ENCODE data around the gene PPIP5K2. TPM values are rescaled to one million over a fixed set of nuclear protein-coding genes. Genes with fewer than 3 reads are reported as not detected.
A peak's percentile ranks its signal among the peaks of the same experiment; 100 is the strongest.
"Not testable (repeated sequence)": the region's sequence is repeated elsewhere in the genome, so short reads cannot be mapped to it uniquely, and the experiment has no call there.

PPIP5K2 gene
- total RNA-seq, 2 donors from 2014 or later: 75.2 to 81.1 TPM

- ATAC-seq (no peak), DNase-seq (no peak)
- intact Hi-C loops (cut with DNase I, micrococcal nuclease): no loop called here
These were observed 884 bp upstream of the PPIP5K2 start for GRCh38 chr5:103119070-103119764.

DNA sequence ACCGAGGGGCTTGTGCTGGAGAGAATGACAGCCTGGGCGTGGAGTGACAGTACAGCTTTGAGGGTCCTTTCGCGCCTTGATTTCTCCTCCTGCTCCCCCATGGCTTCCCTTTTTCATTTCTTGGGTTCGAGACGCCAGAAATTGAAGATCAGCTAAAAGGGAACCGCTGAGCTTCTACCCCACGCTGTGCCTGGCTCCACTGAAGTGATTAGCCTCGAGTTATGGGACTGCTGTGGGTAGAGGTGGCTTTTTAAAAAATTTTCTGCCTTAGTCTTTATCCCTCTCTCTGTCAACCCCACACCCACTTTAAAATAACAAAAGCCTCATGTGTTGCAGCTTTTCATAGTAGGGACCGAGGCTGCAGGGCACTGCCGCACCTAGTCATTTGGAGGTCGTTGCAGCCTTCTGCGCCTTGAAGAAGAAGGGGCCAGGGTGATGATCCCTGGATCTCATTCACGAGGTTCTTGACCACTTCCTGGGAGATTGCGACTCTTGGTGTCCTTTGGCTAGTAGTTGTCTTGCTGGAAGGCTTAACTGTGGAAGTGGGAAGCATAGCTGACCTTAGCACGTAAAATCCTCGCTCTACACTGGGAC, 603 bp downstream of the PPIP5K2 start:
- intact Hi-C loops (cut with DNase I, micrococcal nuclease): no loop called here
- ATAC-seq (peak; percentile 22), DNase-seq (peak; percentile 25 to 46)

GRCh38 chr5:103122242-103122641, 2.1 kb downstream of the PPIP5K2 start:
- DNase-seq (no peak), ATAC-seq (no peak)
- intact Hi-C loops (cut with DNase I, micrococcal nuclease): no loop called here

GRCh38 chr5:103126557-103126956, 6.5 kb downstream of the PPIP5K2 start:
- ATAC-seq: no peak
- intact Hi-C loops (cut with DNase I, micrococcal nuclease): no loop called here
- DNase-seq: no peak

GRCh38 chr5:103127292-103127817, 7.3 kb downstream of the PPIP5K2 start:
- DNase-seq: no peak
- intact Hi-C loops (cut with DNase I, micrococcal nuclease): no loop called here
- no peak for ATAC-seq

GRCh38 chr5:103128202-103128601, 8.1 kb downstream of the PPIP5K2 start:
- intact Hi-C loops (cut with DNase I, micrococcal nuclease): no loop called here
- DNase-seq (no peak), ATAC-seq (no peak)

- ATAC-seq (no peak), DNase-seq (no peak)
- intact Hi-C loops (cut with DNase I, micrococcal nuclease): no loop called here
These were observed 12.6 kb downstream of the PPIP5K2 start for GRCh38 chr5:103132684-103133083.

DNA sequence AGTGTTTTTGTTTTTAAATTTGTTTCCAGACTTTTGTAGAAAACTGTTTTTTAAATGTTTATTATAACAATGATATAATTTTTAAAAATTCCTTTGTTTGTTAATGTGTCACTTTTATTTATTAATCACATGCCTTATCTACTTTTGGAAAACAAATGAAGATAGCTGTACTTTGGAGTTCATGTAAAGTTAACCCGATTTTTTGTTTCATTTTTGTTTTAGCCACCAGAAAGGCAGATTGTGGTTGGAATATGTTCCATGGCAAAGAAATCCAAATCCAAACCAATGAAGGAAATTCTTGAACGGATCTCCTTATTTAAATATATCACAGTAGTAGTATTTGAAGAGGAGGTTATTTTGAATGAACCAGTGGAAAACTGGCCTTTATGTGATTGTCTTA, 13.1 kb downstream of the PPIP5K2 start:
- ATAC-seq (no peak), DNase-seq (no peak)
- intact Hi-C loops (cut with DNase I, micrococcal nuclease): no loop called here

- intact Hi-C loops (cut with DNase I, micrococcal nuclease): no loop called here
- no peak for ATAC-seq
- DNase-seq: no peak
These were observed 15.4 kb downstream of the PPIP5K2 start for GRCh38 chr5:103135461-103135860.

DNA sequence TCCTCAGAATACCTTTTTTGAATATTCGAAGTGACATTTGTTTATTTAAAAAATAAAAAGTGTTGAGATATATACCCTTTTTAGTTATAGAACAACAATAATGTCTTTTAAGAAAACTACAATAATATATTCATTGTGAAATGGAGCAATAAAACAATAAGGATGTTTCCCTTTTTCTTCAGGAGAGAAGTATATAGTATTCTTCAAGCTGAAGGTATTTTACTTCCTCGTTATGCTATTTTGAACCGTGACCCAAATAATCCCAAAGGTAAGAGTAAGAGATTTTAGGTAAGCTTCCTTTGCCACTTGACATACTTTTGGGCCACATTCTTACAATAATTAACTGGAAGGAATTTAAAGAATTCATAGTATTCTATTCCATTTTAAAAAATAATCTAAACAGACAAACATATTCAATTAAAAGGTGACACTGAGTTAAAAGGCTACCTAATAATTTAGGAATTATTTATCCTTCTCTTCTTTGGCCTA, 18.1 kb downstream of the PPIP5K2 start:
- ATAC-seq: peak; percentile 92
- intact Hi-C loops (cut with DNase I, micrococcal nuclease): no loop called here
- no peak for DNase-seq

- intact Hi-C loops (cut with DNase I, micrococcal nuclease): no loop called here
- peak; percentile 95 for ATAC-seq
- peak; percentile 53 to 82 for DNase-seq
These were observed 19.3 kb downstream of the PPIP5K2 start for GRCh38 chr5:103139264-103139865.

- ATAC-seq, DNase-seq: not testable (repeated sequence)
- intact Hi-C loops (cut with DNase I, micrococcal nuclease): loop anchor here in 1 of 2 donors (10.0 kb wide), 1 partner anchor 167 kb away; no protein-coding TSS in a partner anchor
These were observed 22.0 kb downstream of the PPIP5K2 start for GRCh38 chr5:103142132-103142531.

DNA sequence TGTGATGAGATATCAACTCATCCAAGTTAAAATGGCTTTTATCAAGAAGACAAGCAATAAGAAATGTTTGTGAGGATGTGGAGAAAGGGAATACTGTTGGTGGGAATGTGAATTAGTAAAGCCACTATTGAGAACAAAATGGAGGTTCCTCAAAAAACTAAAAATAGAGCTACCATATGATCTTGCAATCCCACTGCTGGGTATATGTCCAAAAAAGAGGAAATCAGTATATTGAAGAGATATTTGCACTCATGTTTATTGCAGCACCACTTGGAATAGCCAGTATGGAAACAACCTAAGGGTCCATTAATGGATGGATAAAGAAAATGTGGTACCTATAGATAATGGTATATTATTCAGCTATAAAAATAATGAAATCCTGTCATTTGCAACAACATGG, 25.1 kb downstream of the PPIP5K2 start:
- intact Hi-C loops (cut with DNase I, micrococcal nuclease): loop anchor here in 1 of 2 donors (10.0 kb wide), 1 partner anchor 170 kb away; no protein-coding TSS in a partner anchor
- ATAC-seq (no peak), DNase-seq (no peak)

- DNase-seq: no peak
- intact Hi-C loops (cut with DNase I, micrococcal nuclease): loop anchor here in 1 of 2 donors (10.0 kb wide), 1 partner anchor 173 kb away; no protein-coding TSS in a partner anchor
- ATAC-seq: no peak
These were observed 28.1 kb downstream of the PPIP5K2 start for GRCh38 chr5:103148213-103148612.

DNA sequence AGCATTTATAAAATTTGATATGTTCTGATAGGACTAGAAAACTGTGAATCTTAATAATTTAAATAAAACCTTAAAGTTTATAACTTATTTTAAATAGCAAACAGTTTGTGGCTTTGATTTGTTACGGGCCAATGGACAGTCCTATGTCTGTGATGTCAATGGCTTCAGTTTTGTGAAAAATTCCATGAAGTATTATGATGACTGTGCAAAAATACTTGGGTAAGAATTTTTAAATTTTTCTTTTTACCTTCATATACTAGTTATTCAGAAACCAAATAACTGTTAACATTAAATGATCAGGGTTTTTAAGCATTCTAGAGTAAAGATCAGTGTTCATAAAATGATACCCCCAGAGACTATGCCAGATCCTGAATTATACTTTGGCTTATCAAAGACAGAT, 31.1 kb downstream of the PPIP5K2 start:
- no peak for DNase-seq
- intact Hi-C loops (cut with DNase I, micrococcal nuclease): no loop called here
- ATAC-seq: no peak

GRCh38 chr5:103166706-103167105, 46.6 kb downstream of the PPIP5K2 start:
- no peak for ATAC-seq
- intact Hi-C loops (cut with DNase I, micrococcal nuclease): no loop called here
- no peak for DNase-seq

DNA sequence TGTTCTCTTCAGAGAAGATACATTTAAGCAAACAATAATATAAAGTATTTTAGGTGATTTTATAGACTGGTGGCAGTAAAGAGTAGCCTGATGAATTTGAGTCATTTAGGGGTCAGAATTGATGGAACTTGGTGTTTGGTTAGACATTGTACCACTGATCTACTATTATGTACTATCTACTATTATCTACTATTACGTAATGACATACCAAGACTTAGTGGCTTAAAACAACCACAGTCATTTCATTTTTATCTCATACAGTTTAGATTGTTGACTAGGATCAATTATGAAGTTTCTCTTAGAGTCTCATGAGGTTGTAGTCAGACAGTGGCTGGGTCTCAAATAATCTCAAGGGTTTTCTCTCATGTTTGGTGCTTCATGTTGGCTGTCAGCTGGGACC, 54.0 kb downstream of the PPIP5K2 start:
- no peak for DNase-seq
- intact Hi-C loops (cut with DNase I, micrococcal nuclease): no loop called here
- ATAC-seq: no peak

- intact Hi-C loops (cut with DNase I, micrococcal nuclease): no loop called here
- no peak for ATAC-seq
- DNase-seq: no peak
These were observed 57.4 kb downstream of the PPIP5K2 start for GRCh38 chr5:103177543-103177942.

- intact Hi-C loops (cut with DNase I, micrococcal nuclease): no loop called here
- ATAC-seq (no peak), DNase-seq (no peak)
These were observed 58.1 kb downstream of the PPIP5K2 start for GRCh38 chr5:103178167-103178566.

DNA sequence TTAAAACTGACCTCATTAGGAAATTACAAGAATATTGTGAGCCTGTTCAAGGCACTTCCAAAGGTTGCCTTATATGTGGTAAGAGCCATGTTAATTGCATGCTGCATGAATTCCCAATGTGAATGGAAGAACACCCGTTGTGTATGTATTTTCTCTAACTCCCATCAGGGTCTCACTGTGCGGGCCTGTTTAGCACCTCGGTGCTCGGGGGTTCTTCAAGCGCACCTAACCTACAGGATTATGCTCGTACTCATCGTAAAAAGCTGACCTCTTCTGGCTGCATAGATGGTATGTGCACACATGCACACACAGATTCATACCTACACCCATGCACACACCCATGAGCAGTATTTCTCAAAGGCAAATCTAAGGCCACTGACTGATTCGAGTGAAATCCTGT, 66.1 kb downstream of the PPIP5K2 start:
- intact Hi-C loops (cut with DNase I, micrococcal nuclease): no loop called here
- no peak for DNase-seq
- no peak for ATAC-seq

All from left colon (tissue), 2 donors.